HFFc6 (cell line): ENCODE data around the gene SRM. TPM values are rescaled to one million over a fixed set of nuclear protein-coding genes. Genes with fewer than 3 reads are reported as not detected.
"Not testable (repeated sequence)": the region's sequence is repeated elsewhere in the genome, so short reads cannot be mapped to it uniquely, and the experiment has no call there.

Experiments used
- DNase-seq: peaks from one replicate; pipeline ENCODE4 v3.0.0-alpha.2; 2018
- H3K27ac Mint-ChIP-seq: 2 replicates; pipeline ENCODE4 v1.8.0; 2020; ENCODE audit warnings: mild to moderate bottlenecking, mixed read lengths
- H3K27me3 Mint-ChIP-seq: 2 replicates; pipeline ENCODE4 v1.8.0; 2021; ENCODE audit warnings: mild to moderate bottlenecking, moderate library complexity, mixed read lengths; ENCODE audit not compliant: insufficient read depth
- H3K36me3 Mint-ChIP-seq: 2 replicates; pipeline ENCODE4 v1.8.0; 2021; ENCODE audit warnings: low read depth, mixed read lengths
- H3K4me1 Mint-ChIP-seq: 2 replicates; pipeline ENCODE4 v1.8.0; 2020; ENCODE audit warnings: low read depth, mixed read lengths
- H3K4me3 Mint-ChIP-seq: 2 replicates; pipeline ENCODE4 v1.8.0; 2020; ENCODE audit warnings: mild to moderate bottlenecking, moderate library complexity, mixed read lengths
- H3K9me3 Mint-ChIP-seq: 2 replicates; pipeline ENCODE4 v1.8.0; 2020; ENCODE audit warnings: mild to moderate bottlenecking, mixed read lengths
- CTCF ChIP-seq: fragments of 200-600 bp; sonication (generic); IDR thresholded peaks from 2 replicates; pipeline ENCODE4 v1.5.0; 2021; ENCODE audit warnings: antibody characterized with exemption, mild to moderate bottlenecking
- total RNA-seq, 6 experiments: library from RNA; stranded (reverse); fragmentation: NEBNext Ultra II Directional; extraction: Animal tissue kit (Norgen Biotek cat#: 25700); gene quantifications; 2 replicates in 1 of 6; 3 replicates in 5 of 6; pipeline ENCODE4 v1.2.3, GENCODE V29; 2021

The SRM gene
- total RNA-seq, 6 experiments from 2014 or later, result 262 to 308 (median 295) TPM

- Mint-ChIP-seq H3K27me3 (peaks cover 5% of the 10 kb centered on the region), H3K9me3 (no peaks in the 10 kb centered on the region), H3K4me3 (no peak overlapping the region), H3K36me3 (no peaks in the 10 kb centered on the region), H3K4me1 (peaks cover 7% of the 10 kb centered on the region; the same call in 1 of the 2 replicates), H3K27ac (no peak overlapping the region)
- no peak for DNase-seq
- TF ChIP-seq CTCF, result no peak
Measured at GRCh38 chr1:11039351-11040104, 20.3 kb downstream of the SRM start.

GRCh38 chr1:11037740-11038182, 22.1 kb downstream of the SRM start:
- peaks cover 7% of the 10 kb centered on the region; the same call in 1 of the 2 replicates for H3K4me1 Mint-ChIP-seq
- peak; percentile 74 for DNase-seq
- no peak overlapping the region; the same call in 1 of the 2 replicates for H3K4me3 Mint-ChIP-seq
- no peaks in the 10 kb centered on the region for H3K36me3 Mint-ChIP-seq
- no peaks in the 10 kb centered on the region for H3K9me3 Mint-ChIP-seq
- TF ChIP-seq CTCF, result peak; percentile 97
- H3K27me3 Mint-ChIP-seq, result peaks cover 5% of the 10 kb centered on the region; the same call in 1 of the 2 replicates
- no peak overlapping the region for H3K27ac Mint-ChIP-seq

- not testable (repeated sequence) for H3K36me3 Mint-ChIP-seq, H3K4me1 Mint-ChIP-seq, H3K27ac Mint-ChIP-seq, H3K9me3 Mint-ChIP-seq, DNase-seq, H3K27me3 Mint-ChIP-seq
- peak overlapping the region; percentile 16; the same call in 1 of the 2 replicates for H3K4me3 Mint-ChIP-seq
Measured at GRCh38 chr1:11037019-11037739, 22.6 kb downstream of the SRM start.

- no peak overlapping the region for H3K4me3 Mint-ChIP-seq
- H3K4me1 Mint-ChIP-seq, result no peaks in the 10 kb centered on the region
- no peaks in the 10 kb centered on the region for H3K9me3 Mint-ChIP-seq
- no peak for TF ChIP-seq CTCF
- no peak for DNase-seq
- H3K27ac Mint-ChIP-seq, result no peak overlapping the region
- peaks cover 23% of the 10 kb centered on the region for H3K36me3 Mint-ChIP-seq
- peaks cover 2% of the 10 kb centered on the region for H3K27me3 Mint-ChIP-seq
Measured at GRCh38 chr1:11031624-11032262, 28.1 kb downstream of the SRM start.

- no peaks in the 10 kb centered on the region for H3K4me1 Mint-ChIP-seq
- H3K27me3 Mint-ChIP-seq, result peaks cover 2% of the 10 kb centered on the region
- H3K4me3 Mint-ChIP-seq, result no peak overlapping the region
- H3K9me3 Mint-ChIP-seq, result no peaks in the 10 kb centered on the region
- H3K36me3 Mint-ChIP-seq, result peaks cover 28% of the 10 kb centered on the region
- H3K27ac Mint-ChIP-seq, result no peak overlapping the region
- no peak for DNase-seq
- TF ChIP-seq CTCF, result no peak
Measured at GRCh38 chr1:11030865-11031264, 29.0 kb downstream of the SRM start.
